Spleen (tissue), 7 donors: ENCODE data around the gene PCDH15.

ENCODE experiments used
- POLR2A ChIP-seq, 3 donors: fragments of 450-650 bp; IDR thresholded peaks; one replicate each; pipeline ENCODE4 v1.5.1; 2017; ENCODE audit warnings: antibody characterized with exemption in 3 of 3, mild to moderate bottlenecking in 1 of 3
- POLR2AphosphoS5 ChIP-seq, 3 donors: sonication (generic); formaldehyde crosslinking; IDR thresholded peaks; one replicate each; pipeline ENCODE4 v1.5.1; 2017; ENCODE audit warnings: antibody characterized with exemption in 3 of 3
- TF ChIP-seq, protein P1 (sequence below), 11 experiments: fragments of 200-600 bp in 7 of 11; fragments of 450-650 bp in 4 of 11; sonication (generic) in 4 of 11; IDR thresholded peaks in 8 of 11; conservative IDR thresholded peaks in 3 of 11; 1 replicate in 7 of 11; 2 replicates in 4 of 11; pipeline versions ENCODE4 v1.4.0 to v1.8.0; 2016 to 2021; ENCODE audit warnings: antibody characterized with exemption in 11 of 11, inconsistent platforms in 4 of 11, mild to moderate bottlenecking in 1 of 11
- donor health status: DM: no; HTN: no; CAD: no; lungs with moderate emphysema.
- donor health status: DM: no; HTN: no; CAD: no.
- donor health status: DM: no; HTN: no; CAD: no.

DNA sequence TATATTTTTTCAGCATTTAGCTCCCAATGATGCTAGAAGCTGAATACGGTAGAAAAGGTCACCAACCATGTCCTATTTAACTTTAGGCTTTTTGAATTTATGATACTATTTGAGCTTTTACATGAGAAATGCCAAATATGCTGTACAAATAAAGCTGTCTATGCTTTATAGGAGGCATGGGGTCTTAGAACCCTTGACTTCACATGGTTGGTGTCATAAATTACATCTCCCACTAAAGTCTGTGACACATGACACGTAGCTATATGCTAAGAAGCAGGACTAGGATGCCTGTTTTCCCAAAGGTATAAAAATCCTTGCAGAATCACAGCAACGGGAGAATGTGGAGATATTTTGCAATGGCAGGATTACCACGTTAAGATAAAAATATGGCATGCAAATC, 960.4 kb downstream of the PCDH15 start:
- no peak for TF ChIP-seq POLR2A (IDR thresholded peaks at IDR 0.05)
- TF ChIP-seq, protein P1, sequence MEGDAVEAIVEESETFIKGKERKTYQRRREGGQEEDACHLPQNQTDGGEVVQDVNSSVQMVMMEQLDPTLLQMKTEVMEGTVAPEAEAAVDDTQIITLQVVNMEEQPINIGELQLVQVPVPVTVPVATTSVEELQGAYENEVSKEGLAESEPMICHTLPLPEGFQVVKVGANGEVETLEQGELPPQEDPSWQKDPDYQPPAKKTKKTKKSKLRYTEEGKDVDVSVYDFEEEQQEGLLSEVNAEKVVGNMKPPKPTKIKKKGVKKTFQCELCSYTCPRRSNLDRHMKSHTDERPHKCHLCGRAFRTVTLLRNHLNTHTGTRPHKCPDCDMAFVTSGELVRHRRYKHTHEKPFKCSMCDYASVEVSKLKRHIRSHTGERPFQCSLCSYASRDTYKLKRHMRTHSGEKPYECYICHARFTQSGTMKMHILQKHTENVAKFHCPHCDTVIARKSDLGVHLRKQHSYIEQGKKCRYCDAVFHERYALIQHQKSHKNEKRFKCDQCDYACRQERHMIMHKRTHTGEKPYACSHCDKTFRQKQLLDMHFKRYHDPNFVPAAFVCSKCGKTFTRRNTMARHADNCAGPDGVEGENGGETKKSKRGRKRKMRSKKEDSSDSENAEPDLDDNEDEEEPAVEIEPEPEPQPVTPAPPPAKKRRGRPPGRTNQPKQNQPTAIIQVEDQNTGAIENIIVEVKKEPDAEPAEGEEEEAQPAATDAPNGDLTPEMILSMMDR (IDR thresholded peaks at IDR 0.05 in 8 of 11, conservative IDR thresholded peaks at IDR 0.05 in 3 of 11) = no peak
- TF ChIP-seq POLR2AphosphoS5 (IDR thresholded peaks at IDR 0.05) = no peak
